Liver (tissue), 3 donors: ENCODE measurements around the gene SOX14.

ENCODE experiments used
- CTCF ChIP-seq: fragments of 150-350 bp; IDR thresholded peaks from 2 replicates; pipeline ENCODE4 v1.5.1; 2017; ENCODE audit warnings: improper control_type of control experiment, low read depth, low read length; ENCODE audit not compliant: missing input control
- EGR1 ChIP-seq, 2 donors: IDR thresholded peaks; 2 replicates each; pipeline ENCODE4 v1.6.1; 2016 to 2018; ENCODE audit warnings: antibody characterized with exemption in 2 of 2, low read depth in 2 of 2
- FOXA1 ChIP-seq: IDR thresholded peaks from 2 replicates; pipeline ENCODE4 v1.6.1; 2016; ENCODE audit warnings: antibody characterized with exemption
- GABPA ChIP-seq, 2 donors: IDR thresholded peaks in 1 of 2; conservative IDR thresholded peaks in 1 of 2; 2 replicates each; pipeline ENCODE4 v1.6.1; 2016; ENCODE audit warnings: antibody characterized with exemption in 2 of 2, mild to moderate bottlenecking in 1 of 2, moderate library complexity in 1 of 2
- HNF4G ChIP-seq: IDR thresholded peaks from 2 replicates; pipeline ENCODE4 v1.6.1; 2016; ENCODE audit warnings: antibody characterized with exemption
- JUND ChIP-seq, 2 donors: IDR thresholded peaks; 2 replicates each; pipeline ENCODE4 v1.6.1; 2016; ENCODE audit warnings: antibody characterized with exemption in 2 of 2
- RAD21 ChIP-seq, 2 donors: IDR thresholded peaks; 2 replicates each; pipeline ENCODE4 v1.6.1; 2016; ENCODE audit warnings: antibody characterized with exemption in 2 of 2, mild to moderate bottlenecking in 2 of 2
- REST ChIP-seq: IDR thresholded peaks from 2 replicates; pipeline ENCODE4 v1.6.1; 2016; ENCODE audit warnings: antibody characterized with exemption, mild to moderate bottlenecking
- RXRA ChIP-seq, 2 donors: IDR thresholded peaks; 2 replicates each; pipeline ENCODE4 v1.6.1; 2017 to 2018; ENCODE audit warnings: antibody characterized with exemption in 2 of 2, mild to moderate bottlenecking in 1 of 2
- SP1 ChIP-seq: IDR thresholded peaks from 2 replicates; pipeline ENCODE4 v1.6.1; 2018; ENCODE audit warnings: antibody characterized with exemption, mild to moderate bottlenecking
- TAF1 ChIP-seq: conservative IDR thresholded peaks from 2 replicates; pipeline ENCODE4 v1.6.1; 2016; ENCODE audit warnings: antibody characterized with exemption, mild to moderate bottlenecking
- YY1 ChIP-seq: IDR thresholded peaks from 2 replicates; pipeline ENCODE4 v1.6.1; 2016; ENCODE audit warnings: antibody characterized with exemption, mild to moderate bottlenecking
- ZBTB33 ChIP-seq: IDR thresholded peaks from 2 replicates; pipeline ENCODE4 v1.6.1; 2016; ENCODE audit warnings: antibody characterized with exemption
- TF ChIP-seq, protein P1 (sequence below): IDR thresholded peaks from 2 replicates; pipeline ENCODE4 v1.6.1; 2016; ENCODE audit warnings: antibody characterized with exemption
- donor health status: healthy.
- donor health status: healthy.

- TF ChIP-seq CTCF: no peak
- TF ChIP-seq, protein P1, sequence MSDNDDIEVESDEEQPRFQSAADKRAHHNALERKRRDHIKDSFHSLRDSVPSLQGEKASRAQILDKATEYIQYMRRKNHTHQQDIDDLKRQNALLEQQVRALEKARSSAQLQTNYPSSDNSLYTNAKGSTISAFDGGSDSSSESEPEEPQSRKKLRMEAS: no peak
- no peak for TF ChIP-seq GABPA (IDR thresholded peaks at IDR 0.05 in 1 of 2, conservative IDR thresholded peaks at IDR 0.05 in 1 of 2)
- TF ChIP-seq EGR1 (IDR thresholded peaks at IDR 0.05; ENCODE audit: low read depth in 2 of 2): no peak
- no peak for TF ChIP-seq REST
- no peak for TF ChIP-seq JUND (IDR thresholded peaks at IDR 0.05)
- no peak for TF ChIP-seq FOXA1
- TF ChIP-seq RAD21 (IDR thresholded peaks at IDR 0.05): no peak
- TF ChIP-seq YY1: no peak
- no peak for TF ChIP-seq SP1
- no peak for TF ChIP-seq TAF1
- TF ChIP-seq HNF4G: no peak
- TF ChIP-seq ZBTB33: no peak
- TF ChIP-seq RXRA (IDR thresholded peaks at IDR 0.05): no peak
These were observed 3.0 kb upstream of the SOX14 start for GRCh38 chr3:137761099-137761562.
